ENCODE measurements around the gene SLC35B4.
A peak's percentile ranks its signal among the peaks of the same experiment; 100 is the strongest.
"Not testable (repeated sequence)": the region's sequence is repeated elsewhere in the genome, so short reads cannot be mapped to it uniquely, and the experiment has no call there.

Gene SLC35B4

DNA sequence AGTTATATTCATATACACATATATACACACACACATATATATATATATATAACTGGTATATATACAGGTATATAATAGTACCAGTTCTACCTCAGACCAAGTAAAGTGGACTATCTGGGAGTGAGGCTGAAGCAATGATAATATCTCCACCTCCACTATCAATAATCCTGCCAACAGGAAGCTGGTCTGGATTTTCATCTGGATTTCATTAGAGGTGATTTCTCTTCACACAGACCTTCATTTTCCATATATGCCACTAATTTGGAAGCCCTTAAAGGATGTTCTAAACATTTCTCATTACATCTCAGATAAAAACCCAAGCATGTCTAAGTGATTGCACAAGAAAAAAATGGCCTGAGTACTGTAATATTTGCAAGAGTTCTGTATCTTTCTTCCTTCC lies 1.7 kb upstream of the SLC35B4 start:
- peaks cover 16% of the 10 kb centered on the region for H3K27me3 Mint-ChIP-seq
- peaks cover 19% of the 10 kb centered on the region for H3K4me1 Mint-ChIP-seq
- DNase-seq, result no peak
- no peak overlapping the region for H3K4me3 Mint-ChIP-seq
- H3K27ac Mint-ChIP-seq, result no peak overlapping the region
- peaks cover 4% of the 10 kb centered on the region for H3K36me3 Mint-ChIP-seq
- no peaks in the 10 kb centered on the region for H3K9me3 Mint-ChIP-seq
- CTCF ChIA-PET, result no interaction called here

DNA sequence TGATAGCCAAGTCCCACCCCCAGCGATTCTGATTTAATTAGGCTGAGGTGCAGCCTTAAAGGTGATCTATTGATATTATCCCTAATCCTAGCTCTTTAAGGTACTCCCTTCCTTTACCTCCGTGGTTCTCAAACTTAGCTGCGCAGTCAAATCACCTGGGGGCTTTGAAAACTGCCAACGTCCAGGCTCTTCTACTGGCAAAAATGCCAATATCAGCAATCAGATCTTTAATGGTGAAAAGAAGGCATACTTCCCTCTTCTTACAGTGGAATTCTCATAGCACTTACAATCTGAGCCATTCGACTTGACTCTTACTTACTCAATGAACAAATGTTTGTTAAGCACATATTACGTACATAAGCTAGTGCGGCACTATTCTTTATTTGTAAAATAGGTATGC lies 704 bp upstream of the SLC35B4 start:
- peaks cover 10% of the 10 kb centered on the region for H3K27me3 Mint-ChIP-seq
- H3K36me3 Mint-ChIP-seq, result peaks cover 4% of the 10 kb centered on the region
- no peak for DNase-seq
- no peaks in the 10 kb centered on the region for H3K9me3 Mint-ChIP-seq
- H3K27ac Mint-ChIP-seq, result no peak overlapping the region
- peak overlapping the region; percentile 89 for H3K4me3 Mint-ChIP-seq
- H3K4me1 Mint-ChIP-seq, result peaks cover 19% of the 10 kb centered on the region
- CTCF ChIA-PET, result interaction anchor here (1.3 to 1.7 kb wide), 2 partner anchors 9 to 116 kb away, joined by 4 to 10 read pairs; no protein-coding TSS in a partner anchor

DNA sequence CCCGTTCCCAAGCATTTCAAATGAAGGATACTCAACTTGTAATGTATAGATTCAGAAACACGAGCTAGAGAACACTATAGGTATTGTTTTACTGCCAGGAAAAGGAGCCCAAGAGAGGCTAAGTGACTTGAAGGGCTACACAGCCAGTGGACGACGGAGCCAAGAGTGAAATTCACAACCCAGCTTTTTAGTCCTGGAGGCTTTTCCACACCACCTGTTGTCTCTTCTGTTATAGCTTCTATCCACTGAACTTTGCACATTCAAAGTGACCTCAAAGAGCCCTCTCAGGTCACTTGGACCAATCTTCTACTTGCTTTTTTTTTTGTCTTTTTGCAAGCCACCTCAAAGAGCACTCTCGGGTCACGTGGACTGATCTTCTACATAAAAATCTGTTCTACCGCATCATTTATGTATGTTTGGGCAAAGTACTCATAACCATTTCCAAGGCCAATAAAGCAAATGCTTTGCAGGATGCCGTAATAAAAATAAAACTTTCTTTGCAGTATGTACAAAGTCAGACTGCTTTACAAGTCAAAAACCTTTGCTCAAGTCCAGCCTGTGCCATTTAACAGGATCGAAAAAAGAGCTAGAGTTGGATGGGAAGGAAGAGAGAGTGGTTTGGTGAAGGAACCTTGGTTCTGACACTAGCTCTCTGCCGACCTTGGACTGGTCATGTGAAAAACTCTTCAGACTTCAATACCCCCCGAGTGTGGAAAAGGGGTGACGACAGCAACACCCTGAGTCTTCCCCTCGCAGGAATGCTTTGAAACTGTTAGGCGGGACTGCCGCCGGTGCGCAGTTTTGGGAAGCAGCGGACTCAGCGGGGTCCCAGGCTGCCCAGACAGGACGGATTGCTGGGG lies 821 bp downstream of the SLC35B4 start:
- Mint-ChIP-seq H3K4me3 (peak overlapping the region; percentile 89), H3K36me3 (peaks cover 4% of the 10 kb centered on the region), H3K27ac (peak overlapping the region; percentile 82), H3K27me3 (peaks cover 6% of the 10 kb centered on the region), H3K4me1 (peaks cover 19% of the 10 kb centered on the region), H3K9me3 (no peaks in the 10 kb centered on the region)
- no peak for DNase-seq
- CTCF ChIA-PET, result interaction anchor here (1.1 to 1.3 kb wide), 2 partner anchors 42 to 117 kb away, joined by 4 read pairs; no protein-coding TSS in a partner anchor

DNA sequence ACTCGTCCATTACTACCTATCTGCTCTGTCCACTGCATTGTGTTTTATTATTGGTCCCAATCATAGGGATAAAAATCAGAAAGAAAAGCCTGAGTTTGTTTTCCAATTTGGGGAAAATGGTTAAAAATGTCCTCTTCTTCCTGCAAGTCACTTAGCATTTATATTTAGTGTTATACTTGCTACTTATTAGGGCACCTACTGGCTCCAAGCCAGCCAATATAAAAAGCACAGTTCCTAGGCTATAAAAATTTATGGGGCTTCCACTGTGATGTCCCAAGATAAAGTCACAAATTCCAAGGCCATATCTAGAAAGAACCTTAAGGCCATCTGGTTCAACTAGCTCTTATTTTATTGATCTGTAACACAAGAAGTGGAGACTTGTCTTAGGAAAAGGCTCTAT lies 3.2 kb downstream of the SLC35B4 start:
- H3K4me3 Mint-ChIP-seq, result no peak overlapping the region
- H3K27ac Mint-ChIP-seq, result no peak overlapping the region
- CTCF ChIA-PET, result no interaction called here
- no peaks in the 10 kb centered on the region for H3K27me3 Mint-ChIP-seq
- DNase-seq, result no peak
- H3K4me1 Mint-ChIP-seq, result peaks cover 28% of the 10 kb centered on the region
- no peaks in the 10 kb centered on the region for H3K9me3 Mint-ChIP-seq
- peaks cover 4% of the 10 kb centered on the region for H3K36me3 Mint-ChIP-seq

DNA sequence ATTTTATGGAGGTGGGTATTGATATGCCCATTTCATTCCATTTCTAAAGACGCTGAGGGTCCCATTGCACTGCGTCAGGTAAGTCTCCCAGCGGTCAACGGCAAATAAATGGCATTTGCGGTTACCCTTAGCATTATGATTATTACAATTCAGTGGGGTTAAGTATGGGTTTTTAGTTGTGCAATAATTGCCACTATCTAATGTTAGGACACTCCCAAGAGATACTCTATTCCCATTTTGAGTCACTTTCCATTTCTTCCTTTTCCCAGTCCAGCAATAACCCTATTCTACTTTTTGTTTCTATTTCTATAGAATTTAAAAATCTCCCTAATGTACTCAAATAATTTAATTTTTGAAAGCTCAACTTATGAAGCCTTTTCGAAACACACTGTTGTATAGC lies 4.0 kb downstream of the SLC35B4 start:
- no peak overlapping the region for H3K27ac Mint-ChIP-seq
- CTCF ChIA-PET, result no interaction called here

DNA sequence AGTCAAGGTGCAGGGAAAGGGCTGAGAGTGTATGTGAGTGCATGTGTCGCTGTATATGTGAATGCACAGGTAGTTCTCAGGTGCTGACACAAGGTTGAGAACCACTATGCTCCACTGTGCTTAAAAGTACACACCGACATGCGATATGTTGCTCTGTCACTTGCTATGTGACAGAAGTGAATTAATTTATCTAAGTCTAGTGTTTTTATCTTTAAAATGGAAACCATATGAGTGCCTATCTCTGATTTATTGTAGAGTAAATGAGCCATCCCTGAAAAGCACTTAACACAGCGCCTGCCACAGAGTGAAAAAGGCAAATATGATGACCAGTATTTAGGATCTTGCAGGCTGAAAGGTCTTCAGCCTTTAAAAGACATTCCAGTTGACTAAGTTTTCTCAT lies 4.9 kb downstream of the SLC35B4 start:
- H3K27ac Mint-ChIP-seq, result no peak overlapping the region
- no peaks in the 10 kb centered on the region for H3K27me3 Mint-ChIP-seq
- peaks cover 21% of the 10 kb centered on the region for H3K4me1 Mint-ChIP-seq
- DNase-seq, result no peak
- H3K36me3 Mint-ChIP-seq, result peaks cover 6% of the 10 kb centered on the region
- CTCF ChIA-PET, result no interaction called here
- no peaks in the 10 kb centered on the region for H3K9me3 Mint-ChIP-seq
- no peak overlapping the region for H3K4me3 Mint-ChIP-seq

More for the DNA sequence above, 4.0 kb downstream of the SLC35B4 start:
- H3K4me1 Mint-ChIP-seq, result peaks cover 28% of the 10 kb centered on the region
- peaks cover 6% of the 10 kb centered on the region for H3K36me3 Mint-ChIP-seq
- no peak overlapping the region for H3K4me3 Mint-ChIP-seq
- no peak for DNase-seq
- H3K27me3 Mint-ChIP-seq, result no peaks in the 10 kb centered on the region
- H3K9me3 Mint-ChIP-seq, result no peaks in the 10 kb centered on the region

DNA sequence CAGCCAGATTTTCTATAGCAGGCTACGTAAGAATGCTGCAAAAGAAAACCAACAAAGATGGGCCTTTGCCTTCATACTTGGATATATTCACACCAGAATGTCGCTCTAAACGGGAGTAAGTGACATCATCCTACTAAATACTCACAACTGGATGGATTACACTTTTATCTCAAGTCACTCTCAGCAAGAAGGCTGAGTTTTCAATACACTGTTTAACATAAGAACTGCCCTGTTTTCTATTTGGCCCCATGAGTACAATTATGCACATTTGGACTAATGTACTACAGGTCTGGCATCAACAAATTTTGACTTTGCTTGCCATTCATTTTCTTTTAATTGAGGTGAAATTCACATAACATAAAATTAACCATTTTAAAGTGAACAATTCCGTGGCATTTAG lies 8.2 kb downstream of the SLC35B4 start:
- DNase-seq, result no peak
- Mint-ChIP-seq H3K27me3 (no peaks in the 10 kb centered on the region), H3K36me3 (peaks cover 12% of the 10 kb centered on the region), H3K4me3 (no peak overlapping the region), H3K9me3 (no peaks in the 10 kb centered on the region), H3K27ac (no peak overlapping the region), H3K4me1 (peaks cover 9% of the 10 kb centered on the region)
- CTCF ChIA-PET, result interaction anchor here (0.6 to 1.0 kb wide), 2 partner anchors 49 to 990 kb away, joined by 3 read pairs; no protein-coding TSS in a partner anchor

DNA sequence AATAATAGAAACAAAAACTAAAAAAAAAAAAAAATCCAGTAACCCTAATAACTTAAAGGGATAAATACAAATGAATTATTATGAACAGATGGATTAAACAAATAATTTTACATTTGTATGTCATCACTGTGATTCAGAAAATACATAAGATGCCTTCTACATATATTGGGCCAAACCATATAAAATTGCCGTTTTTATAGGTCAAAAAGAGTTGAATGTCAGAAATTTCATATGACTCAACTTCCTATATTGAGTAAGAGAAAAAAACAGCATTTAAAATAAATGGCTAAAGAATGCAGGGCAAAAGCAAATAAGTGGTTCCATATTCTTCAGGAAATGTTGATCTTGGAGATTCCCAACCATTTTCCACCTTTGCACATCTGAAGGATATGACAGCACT lies 9.4 kb downstream of the SLC35B4 start:
- Mint-ChIP-seq H3K27ac (no peak overlapping the region), H3K27me3 (no peaks in the 10 kb centered on the region), H3K36me3 (peaks cover 12% of the 10 kb centered on the region), H3K4me3 (no peak overlapping the region), H3K9me3 (no peaks in the 10 kb centered on the region), H3K4me1 (peaks cover 9% of the 10 kb centered on the region)
- DNase-seq, result no peak
- CTCF ChIA-PET, result no interaction called here

DNA sequence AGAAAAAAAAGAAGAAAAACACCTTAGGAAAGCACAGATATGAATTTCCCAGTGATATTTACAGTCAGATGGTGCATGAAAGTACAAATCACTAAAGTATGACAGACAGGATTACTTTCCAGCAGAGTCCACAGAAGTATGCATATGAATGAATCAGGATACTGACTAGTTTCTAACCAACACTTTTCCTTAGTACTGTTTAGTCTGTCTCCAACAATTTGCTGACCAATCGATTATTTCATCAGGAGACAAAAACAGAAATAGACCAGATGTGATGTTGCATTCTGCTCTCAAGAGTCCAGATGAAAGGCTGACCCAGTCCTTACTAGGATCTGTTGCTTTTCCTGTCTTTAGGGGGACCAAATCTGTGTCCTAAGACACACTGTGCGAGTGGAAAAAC lies 14.6 kb downstream of the SLC35B4 start:
- peaks cover 18% of the 10 kb centered on the region for H3K36me3 Mint-ChIP-seq
- no peaks in the 10 kb centered on the region for H3K27me3 Mint-ChIP-seq
- H3K4me3 Mint-ChIP-seq, result no peak overlapping the region

DNA sequence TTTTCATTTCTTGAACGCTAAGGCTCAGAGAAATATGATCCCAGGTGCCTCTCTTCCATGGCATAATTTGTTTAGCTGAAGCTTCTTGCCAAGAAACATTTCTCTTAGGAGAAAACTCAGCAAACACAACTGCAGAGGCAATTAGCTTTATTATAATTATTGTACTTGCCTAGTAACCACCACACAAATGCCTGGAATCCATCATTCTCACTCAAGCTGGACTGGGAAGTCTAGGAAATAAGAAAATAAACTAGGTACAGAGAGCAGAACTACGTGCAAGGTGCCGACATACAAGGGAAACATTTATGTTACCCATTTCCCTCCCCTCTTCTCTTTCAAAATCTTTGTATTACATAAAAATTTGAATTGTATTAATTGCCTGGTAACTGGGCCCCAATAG lies 15.1 kb downstream of the SLC35B4 start:
- Mint-ChIP-seq H3K27me3 (no peaks in the 10 kb centered on the region), H3K36me3 (peaks cover 17% of the 10 kb centered on the region), H3K4me3 (no peak overlapping the region), H3K9me3 (no peaks in the 10 kb centered on the region), H3K4me1 (no peaks in the 10 kb centered on the region), H3K27ac (no peak overlapping the region)
- no peak for DNase-seq
- CTCF ChIA-PET, result no interaction called here

More for the DNA sequence above, 14.6 kb downstream of the SLC35B4 start:
- CTCF ChIA-PET, result no interaction called here
- no peaks in the 10 kb centered on the region for H3K9me3 Mint-ChIP-seq
- no peak for DNase-seq
- H3K4me1 Mint-ChIP-seq, result no peaks in the 10 kb centered on the region
- no peak overlapping the region for H3K27ac Mint-ChIP-seq

DNA sequence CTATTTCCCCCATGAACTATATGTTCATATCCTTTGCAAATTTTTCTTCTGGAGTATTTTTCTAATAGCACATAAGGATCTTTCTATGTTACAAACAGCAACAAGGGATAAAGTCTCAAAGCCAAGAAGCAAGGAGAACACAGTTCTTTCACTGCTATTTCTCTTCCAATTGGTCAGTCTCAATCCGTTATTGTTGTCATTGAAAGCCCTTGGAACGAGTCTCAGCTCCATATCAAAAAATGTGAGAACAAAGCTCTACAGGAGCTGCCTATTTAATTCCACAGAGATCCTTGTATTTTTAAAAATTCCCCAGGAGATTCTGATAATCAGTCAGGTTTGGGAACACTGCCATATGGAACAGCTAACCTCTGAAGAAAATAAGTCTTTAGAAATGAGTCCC lies 15.7 kb downstream of the SLC35B4 start:
- CTCF ChIA-PET, result no interaction called here
- H3K9me3 Mint-ChIP-seq, result no peaks in the 10 kb centered on the region
- H3K4me1 Mint-ChIP-seq, result no peaks in the 10 kb centered on the region
- H3K4me3 Mint-ChIP-seq, result no peak overlapping the region
- no peak overlapping the region for H3K27ac Mint-ChIP-seq
- H3K36me3 Mint-ChIP-seq, result peaks cover 17% of the 10 kb centered on the region
- no peaks in the 10 kb centered on the region for H3K27me3 Mint-ChIP-seq
- no peak for DNase-seq

DNA sequence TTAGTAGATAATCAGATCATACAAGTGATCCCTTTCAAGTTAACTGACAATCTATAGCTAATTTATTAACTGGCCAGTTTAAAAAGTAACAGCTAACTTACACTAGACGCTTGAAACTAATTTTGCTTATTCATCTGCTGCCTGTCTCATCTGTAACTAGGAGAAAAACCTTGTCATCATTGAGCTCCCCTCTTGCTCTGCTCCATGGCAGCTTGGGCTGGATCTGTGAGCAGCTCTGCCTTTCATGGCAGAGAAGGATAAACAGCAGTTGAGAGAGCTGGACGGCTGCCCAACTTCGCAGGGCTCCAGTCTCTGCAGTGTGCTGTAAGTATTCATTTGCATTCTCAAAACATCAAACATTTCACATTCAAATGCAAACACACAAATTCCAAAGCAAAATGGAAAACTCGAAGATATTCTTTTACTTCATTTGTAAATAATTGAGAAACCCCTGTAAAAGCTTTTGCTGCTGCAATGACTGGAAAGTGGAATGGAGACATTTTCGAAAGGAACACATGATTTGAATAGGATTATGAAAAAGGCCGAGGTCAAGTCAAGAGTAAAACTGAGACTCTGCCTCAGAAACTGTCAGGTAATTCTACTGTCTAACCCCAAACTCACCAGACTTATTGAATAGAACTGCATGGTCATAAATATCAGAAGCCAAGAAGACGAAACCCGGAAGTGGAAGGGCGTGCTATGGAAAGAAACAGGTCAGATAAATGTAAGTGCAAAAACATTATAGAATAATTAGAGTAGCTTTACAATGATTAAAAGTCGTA lies 17.6 kb downstream of the SLC35B4 start:
- CTCF ChIA-PET, result interaction anchor here (1.4 kb wide), 1 partner anchor 59 kb away, joined by 3 read pairs; no protein-coding TSS in a partner anchor
- no peak for DNase-seq
- Mint-ChIP-seq H3K4me3 (no peak overlapping the region), H3K27me3 (no peaks in the 10 kb centered on the region), H3K27ac (no peak overlapping the region), H3K4me1 (no peaks in the 10 kb centered on the region), H3K36me3 (peaks cover 20% of the 10 kb centered on the region), H3K9me3 (no peaks in the 10 kb centered on the region)

DNA sequence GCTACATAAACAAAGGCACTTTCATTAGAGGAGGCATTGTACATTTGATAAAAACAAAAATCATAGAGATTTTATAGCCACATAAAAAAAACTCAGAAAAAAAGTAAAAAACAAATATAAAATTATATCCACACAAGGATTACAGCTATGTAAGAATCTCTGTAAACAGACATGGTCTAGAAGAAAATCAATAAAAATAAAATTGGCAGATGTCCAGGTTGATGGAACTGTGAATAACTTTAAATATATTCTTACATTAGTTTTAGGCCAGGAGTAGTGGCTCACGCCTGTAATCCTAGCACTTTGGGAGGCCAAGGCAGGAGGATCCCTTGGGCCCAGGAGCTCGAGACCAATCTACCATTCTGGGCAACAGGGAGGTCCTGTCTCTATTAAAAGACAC lies 19.2 kb downstream of the SLC35B4 start:
- CTCF ChIA-PET, result no interaction called here
- no peak overlapping the region for H3K4me3 Mint-ChIP-seq
- H3K9me3 Mint-ChIP-seq, result no peaks in the 10 kb centered on the region
- no peak overlapping the region for H3K27ac Mint-ChIP-seq
- H3K27me3 Mint-ChIP-seq, result no peaks in the 10 kb centered on the region
- H3K36me3 Mint-ChIP-seq, result peaks cover 21% of the 10 kb centered on the region
- no peaks in the 10 kb centered on the region for H3K4me1 Mint-ChIP-seq
- no peak for DNase-seq

DNA sequence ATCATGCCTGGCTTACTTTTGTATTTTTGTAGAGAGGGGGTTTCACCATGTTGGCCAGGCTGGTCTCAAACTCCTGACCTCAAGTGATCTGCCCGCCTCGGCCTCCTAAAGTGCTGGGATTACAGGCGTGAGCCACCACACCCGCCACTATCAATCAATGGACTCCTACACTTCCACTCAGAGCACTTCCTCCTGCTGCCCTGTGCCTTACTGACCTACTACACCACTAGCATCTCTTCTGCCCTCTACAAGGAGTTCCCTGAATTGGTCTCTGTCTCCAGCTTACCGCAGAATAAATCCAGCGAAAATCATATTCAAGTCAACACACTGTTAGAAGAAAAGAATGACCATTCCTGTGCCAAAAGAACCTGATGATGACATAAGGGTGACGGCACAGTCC lies 20.7 kb downstream of the SLC35B4 start:
- H3K36me3 Mint-ChIP-seq, result peaks cover 18% of the 10 kb centered on the region
- H3K4me1 Mint-ChIP-seq, CTCF ChIA-PET, H3K27ac Mint-ChIP-seq, DNase-seq, H3K9me3 Mint-ChIP-seq, H3K4me3 Mint-ChIP-seq, H3K27me3 Mint-ChIP-seq: not testable (repeated sequence)
